Uterus (tissue), 2 donors: ENCODE measurements around the gene RASL10A.

Source experiments
- POLR2A ChIP-seq, 2 donors: fragments of 450-650 bp; IDR thresholded peaks; one replicate each; pipeline ENCODE4 v1.6.1; 2016; ENCODE audit warnings: antibody characterized with exemption in 2 of 2, mild to moderate bottlenecking in 1 of 2, moderate library complexity in 1 of 2
- TF ChIP-seq, protein P1 (sequence below), 4 experiments: fragments of 200-600 bp in 2 of 4; fragments of 450-650 bp in 2 of 4; sonication (generic) in 2 of 4; IDR thresholded peaks; one replicate each; pipeline ENCODE4 v1.5.1; 2016 to 2019; ENCODE audit warnings: antibody characterized with exemption in 4 of 4, mild to moderate bottlenecking in 2 of 4, moderate library complexity in 1 of 4

DNA sequence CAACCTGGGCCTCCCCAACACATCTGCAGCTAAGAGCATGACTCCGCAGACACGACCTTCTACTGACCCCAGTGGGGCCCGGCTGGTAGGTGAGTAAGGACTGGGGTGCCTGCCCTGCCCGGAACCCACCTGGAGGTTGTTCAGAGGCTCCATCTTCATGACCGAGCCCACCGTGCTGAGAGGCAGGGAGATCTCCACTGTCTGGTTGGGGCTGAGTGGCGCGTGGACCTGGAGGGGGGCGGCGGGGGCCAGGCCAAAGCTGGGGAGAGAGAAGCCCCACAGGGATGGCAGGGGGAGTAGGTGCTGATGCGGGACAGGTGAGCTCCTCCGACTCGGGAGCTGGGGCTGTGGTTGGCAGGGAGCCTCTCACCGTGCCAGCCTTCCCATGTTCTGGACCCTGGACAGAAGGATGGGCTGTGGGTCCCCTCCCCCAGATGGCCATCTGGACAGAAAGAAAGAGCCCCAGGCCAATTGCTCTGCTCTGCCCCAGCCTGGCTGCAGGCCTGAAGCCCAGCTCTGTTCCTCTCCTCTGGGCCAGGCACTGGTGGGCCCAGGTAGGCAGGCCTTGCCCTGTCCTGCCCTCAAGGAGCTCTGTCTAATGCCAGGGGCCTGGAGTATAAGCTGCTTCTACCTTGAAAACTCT lies 16.3 kb upstream of the RASL10A start:
- TF ChIP-seq, protein P1, sequence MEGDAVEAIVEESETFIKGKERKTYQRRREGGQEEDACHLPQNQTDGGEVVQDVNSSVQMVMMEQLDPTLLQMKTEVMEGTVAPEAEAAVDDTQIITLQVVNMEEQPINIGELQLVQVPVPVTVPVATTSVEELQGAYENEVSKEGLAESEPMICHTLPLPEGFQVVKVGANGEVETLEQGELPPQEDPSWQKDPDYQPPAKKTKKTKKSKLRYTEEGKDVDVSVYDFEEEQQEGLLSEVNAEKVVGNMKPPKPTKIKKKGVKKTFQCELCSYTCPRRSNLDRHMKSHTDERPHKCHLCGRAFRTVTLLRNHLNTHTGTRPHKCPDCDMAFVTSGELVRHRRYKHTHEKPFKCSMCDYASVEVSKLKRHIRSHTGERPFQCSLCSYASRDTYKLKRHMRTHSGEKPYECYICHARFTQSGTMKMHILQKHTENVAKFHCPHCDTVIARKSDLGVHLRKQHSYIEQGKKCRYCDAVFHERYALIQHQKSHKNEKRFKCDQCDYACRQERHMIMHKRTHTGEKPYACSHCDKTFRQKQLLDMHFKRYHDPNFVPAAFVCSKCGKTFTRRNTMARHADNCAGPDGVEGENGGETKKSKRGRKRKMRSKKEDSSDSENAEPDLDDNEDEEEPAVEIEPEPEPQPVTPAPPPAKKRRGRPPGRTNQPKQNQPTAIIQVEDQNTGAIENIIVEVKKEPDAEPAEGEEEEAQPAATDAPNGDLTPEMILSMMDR (IDR thresholded peaks at IDR 0.05): no peak
- TF ChIP-seq POLR2A (IDR thresholded peaks at IDR 0.05): no peak
